Esophagus (tissue), 2 donors: Measurements from ENCODE around the gene NCEH1. TPM values are rescaled to one million over a fixed set of nuclear protein-coding genes. Genes with fewer than 3 reads are reported as not detected.
A peak's percentile ranks its signal among the peaks of the same experiment; 100 is the strongest.
"Not testable (repeated sequence)": the region's sequence is repeated elsewhere in the genome, so short reads cannot be mapped to it uniquely, and the experiment has no call there.

Experiments used
- H3K27ac ChIP-seq, 2 donors: one replicate each; pipeline ENCODE4 v1.5.1; 2013; ENCODE audit warnings: low read depth in 2 of 2, mild to moderate bottlenecking in 2 of 2, inconsistent platforms in 1 of 2, low read length in 1 of 2, moderate library complexity in 1 of 2
- H3K27me3 ChIP-seq, 2 donors: one replicate each; pipeline ENCODE4 v1.6.1; 2013; ENCODE audit warnings: low read length in 2 of 2, control low read depth in 1 of 2, mild to moderate bottlenecking in 1 of 2; ENCODE audit not compliant: insufficient read depth in 2 of 2, control insufficient read depth in 1 of 2
- H3K36me3 ChIP-seq, 2 donors: one replicate each; pipeline ENCODE4 v1.6.1; 2013; ENCODE audit warnings: low read length in 1 of 2; ENCODE audit not compliant: control insufficient read depth in 2 of 2, insufficient read depth in 2 of 2
- H3K4me1 ChIP-seq, 2 donors: one replicate each; pipeline ENCODE4 v1.6.1; 2013; ENCODE audit warnings: low read length in 1 of 2; ENCODE audit not compliant: control insufficient read depth in 2 of 2, insufficient read depth in 2 of 2
- H3K4me3 ChIP-seq, 2 donors: one replicate each; pipeline ENCODE4 v1.5.1; 2013; ENCODE audit warnings: low read length in 2 of 2, mild to moderate bottlenecking in 2 of 2, low read depth in 1 of 2, moderate library complexity in 1 of 2
- H3K9me3 ChIP-seq, 2 donors: one replicate each; pipeline ENCODE4 v1.6.1; 2013; ENCODE audit warnings: mild to moderate bottlenecking in 2 of 2, low read depth in 1 of 2, low read length in 1 of 2, moderate library complexity in 1 of 2; ENCODE audit not compliant: control insufficient read depth in 2 of 2, insufficient read depth in 1 of 2
- WGBS, 2 donors: extraction: QIAGEN DNeasy Blood & Tissue Kit; methylation state at CpG; one replicate each; pipeline ENCODE4 v1.1.7; 2013; 5-methylcytosine and 5-hydroxymethylcytosine counted together
- polyA plus RNA-seq, 2 donors: library from polyadenylated mRNA; stranded (reverse); fragments of 200-250 nt; gene quantifications; one replicate each; pipeline ENCODE4 v1.2.3, GENCODE V29; 2013
- donor health status: healthy with polysubstance abuse.
- donor health status: Bipolar disorder and iron deficiency.

NCEH1 gene
- polyA plus RNA-seq, 2 donors, result 2.4 to 3.2 TPM

DNA sequence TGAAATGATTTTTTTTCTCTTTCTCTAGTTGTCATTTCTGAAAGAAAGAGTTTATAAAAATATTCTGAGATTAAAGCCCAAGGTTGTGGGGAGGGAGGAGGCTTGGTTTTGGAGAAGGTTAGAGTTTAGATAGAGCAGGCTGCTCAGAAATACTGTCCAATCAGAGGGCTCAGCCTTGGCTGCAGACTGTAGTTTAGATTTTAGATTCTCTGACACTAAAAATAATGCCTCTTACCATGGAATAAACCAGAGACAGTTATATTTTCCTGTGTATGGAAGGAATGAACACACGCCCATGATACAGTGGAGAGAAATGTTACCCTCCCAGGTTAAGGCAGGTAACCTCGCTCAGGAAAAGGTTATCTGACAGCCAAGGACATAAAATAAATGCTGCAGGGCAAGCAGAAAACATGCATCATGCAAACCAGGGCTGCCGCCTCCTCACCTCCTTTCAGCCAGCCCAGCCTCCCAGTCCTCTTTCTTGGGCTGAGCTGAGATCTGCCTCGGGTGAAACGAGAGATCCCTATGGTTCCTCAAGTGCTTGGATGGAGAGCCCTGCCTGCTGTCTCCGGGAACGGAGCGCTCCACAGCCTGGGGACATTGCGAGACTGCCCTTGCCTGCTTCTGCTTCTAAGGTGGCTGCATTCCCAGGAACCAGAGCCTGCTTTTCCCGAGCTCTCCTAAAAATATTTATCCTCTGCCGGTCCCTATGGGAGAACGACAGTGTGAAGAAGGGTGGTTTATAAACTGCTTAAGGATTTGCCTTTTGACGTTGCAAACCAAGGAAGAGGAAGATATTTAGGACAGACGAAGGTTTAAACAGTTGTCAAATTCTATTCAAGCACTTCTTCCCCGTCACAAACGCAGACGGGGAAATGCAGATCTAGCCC is 848 bp downstream of the NCEH1 start:
- 2% methylated on average over 17 of the region's 17 CpGs for WGBS, 2 donors
- Histone ChIP-seq H3K36me3 (no peaks in the 10 kb centered on the region), H3K27ac (peak overlapping the region; percentile 82 to 91), H3K4me1 (no peaks in the 10 kb centered on the region), H3K27me3 (no peaks in the 10 kb centered on the region), H3K9me3 (no peaks in the 10 kb centered on the region), H3K4me3 (peak overlapping the region; percentile 76 to 85)

DNA sequence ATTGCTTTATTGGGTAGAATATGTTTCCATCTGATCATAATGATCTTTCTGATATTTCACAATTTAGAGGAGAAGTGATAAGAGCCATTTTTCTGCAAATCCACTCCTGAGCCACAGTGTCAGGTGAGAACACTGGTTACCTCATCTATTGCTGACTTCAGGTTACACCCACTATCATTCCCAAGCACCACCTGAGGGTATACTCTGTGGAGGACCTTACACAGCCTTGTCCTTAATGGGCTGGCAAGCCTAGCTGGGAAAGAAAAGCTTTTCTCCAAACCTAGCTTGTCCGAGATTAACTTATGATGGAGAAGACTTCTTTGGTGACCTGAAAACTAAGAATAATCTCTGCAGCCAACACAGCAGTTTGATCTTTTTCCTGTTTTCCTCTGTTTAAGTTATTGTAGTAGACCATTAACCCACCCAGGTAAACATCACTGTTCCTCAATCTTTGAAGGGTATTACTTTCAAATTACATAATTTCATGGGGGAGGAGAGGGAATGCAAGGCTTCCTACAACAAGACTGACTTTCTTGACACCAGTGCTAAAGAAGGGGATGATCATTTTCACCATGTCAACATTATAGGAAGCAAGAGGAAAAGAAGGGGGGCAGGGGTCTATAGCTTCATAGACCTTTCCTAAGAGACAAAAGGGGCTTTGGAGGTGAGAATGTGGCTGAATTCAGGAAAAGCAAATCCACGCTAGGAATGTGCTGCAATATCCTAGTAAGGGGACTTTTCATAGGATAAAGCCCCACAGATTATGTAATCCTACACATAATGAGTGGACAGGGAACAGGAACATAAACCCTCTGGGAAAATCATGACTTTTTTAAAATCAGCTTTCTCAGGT is 1.7 kb downstream of the NCEH1 start:
- H3K4me1 ChIP-seq, result no peaks in the 10 kb centered on the region
- 82 to 85% methylated on average over 2 of the region's 2 CpGs for WGBS, 2 donors
- H3K27ac ChIP-seq, result no peak overlapping the region
- H3K36me3 ChIP-seq, result no peaks in the 10 kb centered on the region
- H3K9me3 ChIP-seq, result no peaks in the 10 kb centered on the region
- no peaks in the 10 kb centered on the region for H3K27me3 ChIP-seq
- H3K4me3 ChIP-seq, result peak overlapping the region in 1 of 2 donors; percentile 85

GRCh38 chr3:172707967-172708366 is 2.9 kb downstream of the NCEH1 start:
- Histone ChIP-seq H3K27me3 (no peaks in the 10 kb centered on the region), H3K4me3 (no peak overlapping the region), H3K4me1 (no peaks in the 10 kb centered on the region), H3K27ac (no peak overlapping the region), H3K9me3 (no peaks in the 10 kb centered on the region), H3K36me3 (no peaks in the 10 kb centered on the region)
- 53 to 59% methylated on average over 1 of the region's 1 CpG for WGBS, 2 donors

- Histone ChIP-seq H3K4me1 (no peaks in the 10 kb centered on the region), H3K9me3 (no peaks in the 10 kb centered on the region), H3K4me3 (no peak overlapping the region), H3K27me3 (no peaks in the 10 kb centered on the region), H3K36me3 (no peaks in the 10 kb centered on the region), H3K27ac (no peak overlapping the region)
- 66 to 74% methylated on average over 2 of the region's 2 CpGs for WGBS, 2 donors
Measured at GRCh38 chr3:172707030-172707429, 3.8 kb downstream of the NCEH1 start.

DNA sequence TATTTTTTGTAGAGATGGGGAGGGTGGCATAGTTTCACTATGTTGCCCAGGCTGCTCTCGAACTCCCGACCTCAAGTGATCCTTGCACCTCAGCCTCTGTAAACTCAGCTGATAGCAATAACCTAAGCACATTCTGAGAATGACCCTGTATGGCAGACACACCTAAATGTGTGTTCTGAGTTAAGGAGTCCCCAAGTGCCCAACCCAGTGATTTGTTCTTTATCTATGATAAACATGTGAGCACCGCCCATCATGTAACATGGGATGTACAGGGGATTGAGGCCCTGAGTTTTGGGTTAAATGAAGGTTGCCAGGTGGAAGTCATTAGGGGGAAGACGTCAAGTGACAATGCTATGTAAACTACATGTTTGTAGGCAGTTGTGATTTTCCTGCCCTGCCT is 5.7 kb downstream of the NCEH1 start:
- H3K4me1 ChIP-seq, result no peaks in the 10 kb centered on the region
- H3K9me3 ChIP-seq, result no peaks in the 10 kb centered on the region
- H3K27ac ChIP-seq, result no peak overlapping the region
- no peaks in the 10 kb centered on the region for H3K27me3 ChIP-seq
- H3K4me3 ChIP-seq, result no peak overlapping the region
- 80 to 92% methylated on average over 4 of the region's 4 CpGs for WGBS, 2 donors
- no peaks in the 10 kb centered on the region for H3K36me3 ChIP-seq

GRCh38 chr3:172704001-172704400 is 6.9 kb downstream of the NCEH1 start:
- WGBS, 2 donors, result 13 to 14% methylated on average over 1 of the region's 1 CpG
- Histone ChIP-seq H3K36me3 (no peaks in the 10 kb centered on the region), H3K27ac (no peak overlapping the region), H3K4me3 (no peak overlapping the region), H3K4me1 (no peaks in the 10 kb centered on the region), H3K9me3 (no peaks in the 10 kb centered on the region), H3K27me3 (no peaks in the 10 kb centered on the region)

GRCh38 chr3:172702731-172703130 is 8.1 kb downstream of the NCEH1 start:
- not testable (repeated sequence) for H3K27me3 ChIP-seq, H3K4me3 ChIP-seq, H3K36me3 ChIP-seq, H3K9me3 ChIP-seq, H3K27ac ChIP-seq, H3K4me1 ChIP-seq
- 85 to 90% methylated on average over 3 of the region's 3 CpGs for WGBS, 2 donors

DNA sequence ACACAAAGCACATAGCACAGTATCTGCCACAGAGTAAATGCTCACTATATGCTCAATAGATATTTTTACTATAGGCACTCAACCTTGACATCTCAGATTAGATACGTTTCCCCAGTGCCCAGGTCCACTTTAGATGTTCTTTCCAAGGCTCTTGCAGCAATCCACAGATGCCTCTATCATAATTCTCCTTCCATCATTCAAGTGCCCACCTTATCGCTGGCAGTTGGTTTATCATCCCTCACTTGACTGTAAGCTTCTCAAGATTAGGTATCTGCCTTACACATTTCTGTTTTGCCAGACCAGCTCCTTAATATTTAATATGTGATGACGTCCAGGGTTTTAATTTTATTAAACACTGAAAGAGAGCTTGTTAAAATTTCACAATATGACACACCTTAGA is 8.6 kb downstream of the NCEH1 start:
- H3K36me3 ChIP-seq, result no peaks in the 10 kb centered on the region
- no peaks in the 10 kb centered on the region for H3K9me3 ChIP-seq
- 87 to 88% methylated on average over 3 of the region's 3 CpGs for WGBS, 2 donors
- H3K4me1 ChIP-seq, result no peaks in the 10 kb centered on the region
- no peak overlapping the region for H3K27ac ChIP-seq
- no peaks in the 10 kb centered on the region for H3K27me3 ChIP-seq
- no peak overlapping the region for H3K4me3 ChIP-seq

- 94 to 95% methylated on average over 3 of the region's 3 CpGs for WGBS, 2 donors
- Histone ChIP-seq H3K27me3 (no peaks in the 10 kb centered on the region), H3K4me1 (no peaks in the 10 kb centered on the region), H3K36me3 (no peaks in the 10 kb centered on the region), H3K4me3 (no peak overlapping the region), H3K9me3 (no peaks in the 10 kb centered on the region), H3K27ac (no peak overlapping the region)
Measured at GRCh38 chr3:172701751-172702150, 9.1 kb downstream of the NCEH1 start.
